Astrocyte (in vitro differentiated cells and primary cell): ENCODE results near the gene PRRC2C. TPM values are rescaled to one million over a fixed set of nuclear protein-coding genes. Genes with fewer than 3 reads are reported as not detected.
A peak's percentile ranks its signal among the peaks of the same experiment; 100 is the strongest.

Experiments used
- DNase-seq: peaks from one replicate; pipeline ENCODE4 v3.0.0-alpha.2; 2010; ENCODE audit warnings: low read depth
- FAIRE-seq: peaks from 2 replicates; lab custom pipeline; 2011; peaks lifted over from hg19 to GRCh38; lab: Jason Lieb, UNC
- H2AFZ ChIP-seq: 2 replicates; pipeline ENCODE4 v1.6.0; 2012; ENCODE audit warnings: low read depth, low read length, inconsistent platforms
- H3K27ac ChIP-seq: 2 replicates; pipeline ENCODE4 v1.5.1; 2011; ENCODE audit warnings: low read depth, low read length, inconsistent platforms
- H3K27me3 ChIP-seq: 2 replicates; pipeline ENCODE4 v1.6.0; 2011; ENCODE audit warnings: low read length, inconsistent platforms; ENCODE audit not compliant: insufficient read depth
- H3K36me3 ChIP-seq: 2 replicates; pipeline ENCODE4 v1.5.1; 2011; ENCODE audit warnings: low read length, inconsistent platforms; ENCODE audit not compliant: insufficient read depth
- H3K4me1 ChIP-seq: 2 replicates; pipeline ENCODE4 v1.5.1; 2011; ENCODE audit warnings: low read length, inconsistent platforms; ENCODE audit not compliant: insufficient read depth
- H3K4me2 ChIP-seq: 2 replicates; pipeline ENCODE4 v1.6.0; 2012; ENCODE audit warnings: low read length, inconsistent platforms
- H3K4me3 ChIP-seq: 2 replicates; pipeline ENCODE4 v1.5.1; 2011; ENCODE audit warnings: low read depth, mild to moderate bottlenecking, low read length, inconsistent platforms; ENCODE audit not compliant: insufficient read depth
- H3K79me2 ChIP-seq: 2 replicates; pipeline ENCODE4 v1.6.0; 2012; ENCODE audit warnings: mild to moderate bottlenecking, low read length, inconsistent platforms; ENCODE audit not compliant: insufficient read depth
- H3K9ac ChIP-seq: 2 replicates; pipeline ENCODE4 v1.6.0; 2012; ENCODE audit warnings: mild to moderate bottlenecking, low read length, inconsistent platforms
- H3K9me3 ChIP-seq: 2 replicates; pipeline ENCODE4 v1.5.1; 2012; ENCODE audit warnings: low read depth, mild to moderate bottlenecking, low read length, inconsistent platforms; ENCODE audit not compliant: insufficient read depth
- H4K20me1 ChIP-seq: 2 replicates; pipeline ENCODE4 v1.6.0; 2012; ENCODE audit warnings: low read length, inconsistent platforms; ENCODE audit not compliant: insufficient read depth
- H3K27ac Mint-ChIP-seq: one replicate; pipeline ENCODE4 v1.8.0; 2021; ENCODE audit warnings: mild to moderate bottlenecking, mixed read lengths; ENCODE audit not compliant: unreplicated experiment
- H3K27me3 Mint-ChIP-seq: one replicate; pipeline ENCODE4 v1.8.0; 2021; ENCODE audit warnings: low read depth, mixed read lengths; ENCODE audit not compliant: unreplicated experiment
- H3K36me3 Mint-ChIP-seq: one replicate; pipeline ENCODE4 v1.8.0; 2021; ENCODE audit warnings: low read depth, mixed read lengths; ENCODE audit not compliant: unreplicated experiment
- H3K4me1 Mint-ChIP-seq: one replicate; pipeline ENCODE4 v1.8.0; 2021; ENCODE audit warnings: low read depth, mixed read lengths; ENCODE audit not compliant: unreplicated experiment
- H3K4me3 Mint-ChIP-seq: one replicate; pipeline ENCODE4 v1.8.0; 2021; ENCODE audit warnings: mild to moderate bottlenecking, moderate library complexity, mixed read lengths; ENCODE audit not compliant: unreplicated experiment
- H3K9me3 Mint-ChIP-seq: one replicate; pipeline ENCODE4 v1.8.0; 2021; ENCODE audit warnings: mild to moderate bottlenecking, mixed read lengths; ENCODE audit not compliant: unreplicated experiment
- CTCF ChIP-seq: IDR thresholded peaks from 2 replicates; pipeline ENCODE4 v1.5.1; 2011; ENCODE audit warnings: low read depth, mild to moderate bottlenecking, inconsistent platforms, low read length, moderate library complexity; ENCODE audit not compliant: insufficient read depth
- EZH2 ChIP-seq: IDR thresholded peaks from 2 replicates; pipeline ENCODE4 v1.6.1; 2012; ENCODE audit warnings: mild to moderate bottlenecking, low read length, inconsistent platforms; ENCODE audit not compliant: insufficient read depth
- total RNA-seq: library from RNA; stranded (reverse); gene quantifications from 2 replicates; pipeline ENCODE4 v1.2.1, GENCODE V29; 2021

PRRC2C gene
- total RNA-seq, 1 donor from 2014 or later = 196 TPM

GRCh38 chr1:171563675-171564074, 78.3 kb downstream of the PRRC2C start:
- Mint-ChIP-seq H3K27me3 (no peaks in the 10 kb centered on the region), H3K9me3 (no peaks in the 10 kb centered on the region), H3K4me1 (no peaks in the 10 kb centered on the region), H3K36me3 (peaks cover 22% of the 10 kb centered on the region), H3K27ac (no peak overlapping the region), H3K4me3 (no peak overlapping the region)
- Histone ChIP-seq H3K9ac (no peak overlapping the region), H3K9me3 (no peaks in the 10 kb centered on the region), H2AFZ (no peak overlapping the region), H3K4me2 (no peak overlapping the region), H4K20me1 (peaks cover 22% of the 10 kb centered on the region), H3K4me3 (no peak overlapping the region), H3K27ac (no peak overlapping the region), H3K36me3 (peaks cover 48% of the 10 kb centered on the region), H3K27me3 (no peaks in the 10 kb centered on the region), H3K4me1 (no peaks in the 10 kb centered on the region), H3K79me2 (peaks cover 21% of the 10 kb centered on the region)
- DNase-seq = peak; percentile 78
- FAIRE-seq = no peak
- TF ChIP-seq EZH2 (no peak), CTCF (no peak)

GRCh38 chr1:171566467-171566866, 81.1 kb downstream of the PRRC2C start:
- Histone ChIP-seq H3K79me2 (peaks cover 27% of the 10 kb centered on the region), H3K9ac (no peak overlapping the region), H3K9me3 (no peaks in the 10 kb centered on the region), H3K4me1 (no peaks in the 10 kb centered on the region), H3K27ac (no peak overlapping the region), H3K4me3 (no peak overlapping the region), H4K20me1 (peaks cover 18% of the 10 kb centered on the region), H2AFZ (no peak overlapping the region), H3K4me2 (no peak overlapping the region), H3K36me3 (peaks cover 43% of the 10 kb centered on the region), H3K27me3 (no peaks in the 10 kb centered on the region)
- TF ChIP-seq CTCF (no peak), EZH2 (no peak)
- Mint-ChIP-seq H3K36me3 (peaks cover 12% of the 10 kb centered on the region), H3K4me3 (no peak overlapping the region), H3K9me3 (no peaks in the 10 kb centered on the region), H3K4me1 (peaks cover 3% of the 10 kb centered on the region), H3K27me3 (no peaks in the 10 kb centered on the region), H3K27ac (no peak overlapping the region)
- no peak for DNase-seq
- FAIRE-seq = no peak

- Histone ChIP-seq H3K36me3 (peaks cover 53% of the 10 kb centered on the region), H3K9me3 (no peaks in the 10 kb centered on the region), H3K27me3 (no peaks in the 10 kb centered on the region), H3K27ac (no peak overlapping the region), H3K9ac (no peak overlapping the region), H3K4me1 (no peaks in the 10 kb centered on the region), H2AFZ (no peak overlapping the region), H4K20me1 (peaks cover 7% of the 10 kb centered on the region), H3K79me2 (peaks cover 33% of the 10 kb centered on the region), H3K4me3 (no peak overlapping the region), H3K4me2 (no peak overlapping the region)
- FAIRE-seq (no peak), DNase-seq (no peak)
- H3K36me3 Mint-ChIP-seq = peaks cover 14% of the 10 kb centered on the region
- H3K4me1 Mint-ChIP-seq = peaks cover 3% of the 10 kb centered on the region
- no peak overlapping the region for H3K27ac Mint-ChIP-seq
- no peaks in the 10 kb centered on the region for H3K27me3 Mint-ChIP-seq
- TF ChIP-seq CTCF (no peak), EZH2 (no peak)
- no peaks in the 10 kb centered on the region for H3K9me3 Mint-ChIP-seq
- no peak overlapping the region for H3K4me3 Mint-ChIP-seq
Measured at GRCh38 chr1:171570295-171570694, 85.0 kb downstream of the PRRC2C start.
